ELR (cell line): ENCODE measurements around the gene LRRC18.

Experiments
- DNase-seq: peaks from one replicate; pipeline ENCODE4 v3.0.0-alpha.2; 2015; ENCODE audit warnings: low read depth

LRRC18 gene

GRCh38 chr10:48939790-48940325, at the start of gene LRRC18:
TSS of gene LRRC18 (minus strand) at chr10:48939840. CDS start at chr10:48914155, 25,685 bp downstream.
- DNase-seq: no peak

DNA sequence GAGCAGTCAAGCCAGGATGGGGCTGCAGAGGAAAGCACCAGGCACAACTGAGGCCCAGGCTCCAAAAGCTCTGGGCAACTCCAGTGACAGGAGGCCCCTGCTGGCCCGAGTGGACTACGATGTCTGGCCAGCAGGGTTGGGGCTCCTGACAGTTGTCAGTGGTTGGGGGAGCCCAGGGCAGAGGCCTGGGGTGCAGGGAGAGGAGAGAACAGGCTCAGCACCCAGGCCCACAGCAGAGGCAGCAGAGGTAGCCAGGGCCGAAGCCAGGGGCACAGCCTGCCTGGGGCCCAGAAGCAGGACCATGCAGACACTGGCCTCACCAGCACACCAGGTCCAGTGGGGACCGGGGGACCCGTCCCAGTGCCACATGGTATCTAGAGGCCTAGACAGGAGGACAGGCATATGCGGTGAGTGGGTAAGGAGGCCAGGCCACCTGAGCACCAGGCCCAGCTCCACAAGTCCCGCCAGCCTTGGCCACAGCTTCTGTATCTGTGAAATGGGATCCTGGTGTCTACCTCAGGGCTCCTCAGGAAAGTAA, 46.0 kb upstream of the LRRC18 start:
- no peak for DNase-seq

GRCh38 chr10:48983648-48984351, 44.2 kb upstream of the LRRC18 start:
- DNase-seq: no peak

- DNase-seq: no peak
These were observed 42.9 kb upstream of the LRRC18 start for GRCh38 chr10:48982584-48982983.

DNA sequence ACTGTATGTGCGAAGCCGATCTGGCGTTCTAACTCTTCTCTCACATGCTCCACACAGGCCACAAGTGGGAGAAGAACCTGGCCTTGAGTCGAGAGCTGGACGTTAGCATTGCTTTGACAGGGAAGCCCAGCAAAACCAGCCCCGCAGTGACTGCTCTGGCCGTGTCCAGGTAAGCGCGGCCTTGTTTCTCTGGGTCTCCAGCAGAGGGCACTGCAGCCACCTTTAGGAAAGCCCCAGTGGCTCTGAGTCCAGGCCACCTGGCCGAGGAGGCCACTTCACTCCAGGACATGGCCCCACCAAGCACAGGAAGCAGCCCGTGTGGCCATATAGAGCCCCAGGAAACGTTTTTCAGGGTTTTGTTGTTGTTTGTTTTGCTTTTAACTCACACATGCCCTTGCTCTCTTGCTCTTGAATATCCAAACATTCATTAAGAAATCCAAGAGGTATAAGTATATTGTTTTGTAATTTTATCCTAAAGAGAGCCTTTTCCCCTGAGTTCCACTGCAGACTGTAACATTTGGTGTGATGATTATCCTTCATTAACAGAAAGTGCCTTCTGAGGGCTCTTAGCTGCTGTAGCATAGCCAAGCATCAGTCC, 41.8 kb upstream of the LRRC18 start:
- DNase-seq: peak; percentile 64

DNA sequence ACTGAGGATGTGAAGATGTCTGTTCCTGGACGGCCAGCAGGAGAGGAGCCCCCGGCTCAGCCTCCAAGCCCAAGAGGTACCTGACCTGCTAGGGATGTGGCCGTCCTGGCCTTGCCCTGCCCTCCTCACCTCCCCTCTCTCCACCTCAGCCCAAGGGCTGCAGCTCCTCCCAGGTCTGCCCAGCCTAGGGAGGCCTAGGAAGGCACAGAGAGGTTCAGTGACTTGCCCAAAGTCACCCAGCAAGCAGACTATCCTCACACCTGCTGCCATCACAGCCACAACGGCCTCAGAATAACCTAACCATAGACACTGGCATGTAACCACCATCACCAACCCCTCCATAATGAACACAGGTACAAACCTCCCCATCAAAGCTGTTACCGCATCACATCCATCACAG, 38.7 kb upstream of the LRRC18 start:
- DNase-seq: no peak

- peak; percentile 34 for DNase-seq
These were observed 36.6 kb upstream of the LRRC18 start for GRCh38 chr10:48976196-48976595.

GRCh38 chr10:48974510-48975156, 35.0 kb upstream of the LRRC18 start:
- DNase-seq: no peak

DNA sequence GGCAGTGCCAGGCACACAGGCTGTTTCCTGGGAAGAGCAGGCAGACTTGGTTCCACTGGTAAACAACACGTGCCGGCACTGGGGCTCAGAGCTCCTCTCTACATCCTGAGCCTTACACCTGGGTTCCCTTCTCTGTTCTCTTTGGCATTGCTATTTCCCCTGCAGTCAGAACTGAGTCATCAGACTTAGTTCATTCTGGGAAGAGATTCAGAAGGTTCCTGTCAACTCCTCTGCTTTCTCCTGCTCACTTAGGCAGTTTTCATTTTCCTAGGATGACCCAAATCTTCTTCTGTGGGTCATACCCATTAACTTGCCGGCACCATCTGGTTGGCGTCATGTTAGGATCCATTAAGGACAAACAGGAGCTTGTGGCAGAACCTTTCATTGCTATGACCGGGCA, 33.4 kb upstream of the LRRC18 start:
- DNase-seq: peak; percentile 4

GRCh38 chr10:48970654-48971053, 31.0 kb upstream of the LRRC18 start:
- DNase-seq: no peak

- DNase-seq: no peak
These were observed 30.4 kb upstream of the LRRC18 start for GRCh38 chr10:48970046-48970445.

DNA sequence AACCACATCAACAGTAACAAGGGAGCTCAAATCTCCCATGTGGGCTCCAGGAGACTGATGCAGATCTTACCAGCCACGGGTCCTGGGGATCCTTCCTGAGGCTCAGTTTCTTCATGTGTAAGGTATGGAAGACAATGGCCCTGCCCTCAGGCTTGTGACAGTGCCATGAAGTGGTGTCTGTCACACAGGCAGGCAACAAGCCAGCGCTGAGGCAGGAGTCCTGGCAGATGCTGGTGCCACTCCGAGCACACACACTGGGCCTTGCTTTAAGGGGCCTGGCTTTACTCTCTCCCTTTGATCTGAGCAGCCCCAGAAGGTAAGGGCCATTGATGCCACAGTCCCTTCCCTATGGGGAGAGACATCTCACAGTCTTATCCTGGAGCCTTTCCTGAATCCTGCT, 28.4 kb upstream of the LRRC18 start:
- no peak for DNase-seq

- no peak for DNase-seq
These were observed 25.8 kb upstream of the LRRC18 start for GRCh38 chr10:48965460-48965859.

DNA sequence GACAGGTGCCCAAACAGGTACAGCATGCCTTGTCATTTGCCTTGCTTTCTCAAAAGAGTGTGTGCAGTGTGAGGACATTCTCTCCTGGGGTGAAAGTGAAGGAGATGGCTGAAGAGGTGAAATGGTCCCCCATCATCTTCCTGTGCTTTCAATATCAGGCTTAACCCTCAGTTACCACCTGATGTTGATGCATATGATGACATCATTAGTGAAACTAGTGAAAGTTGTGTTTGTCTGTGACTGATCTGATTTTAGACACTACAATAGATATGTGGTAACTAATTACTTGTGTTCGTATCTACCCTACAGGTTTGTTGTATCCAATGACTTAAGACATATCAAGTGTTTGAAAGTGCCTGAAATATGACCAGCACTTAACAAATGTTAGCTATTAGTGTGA, 24.4 kb upstream of the LRRC18 start:
- DNase-seq: no peak

DNA sequence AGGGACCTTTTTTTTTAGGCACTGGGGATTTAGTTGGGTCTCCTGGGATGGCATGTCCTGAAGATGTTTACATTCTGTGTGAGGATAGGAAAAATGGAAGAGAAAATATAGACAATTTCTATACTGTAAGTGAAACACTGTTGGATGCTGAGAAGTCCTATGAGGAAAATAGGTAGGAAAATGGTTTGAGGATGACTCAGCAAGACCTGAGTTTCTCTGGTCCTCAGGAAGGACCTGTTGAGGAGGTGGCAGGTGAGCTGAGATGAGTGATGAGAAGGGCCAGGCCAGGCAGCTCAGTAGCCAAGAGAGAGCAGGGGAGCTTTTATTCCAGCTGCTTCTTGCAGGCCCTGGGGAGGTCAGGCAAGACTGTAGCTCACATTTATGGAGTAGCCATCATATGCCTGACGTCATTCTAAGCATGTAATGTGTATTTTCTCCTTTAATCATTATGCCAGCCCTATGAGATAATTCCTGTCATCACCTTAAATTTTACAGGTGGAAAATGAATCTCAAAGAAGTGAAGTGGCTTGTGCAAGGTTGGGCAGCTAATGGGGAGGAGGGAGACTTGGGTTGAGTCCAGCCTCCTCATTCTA, 19.1 kb upstream of the LRRC18 start:
- no peak for DNase-seq

GRCh38 chr10:48957361-48958151, 17.9 kb upstream of the LRRC18 start:
- no peak for DNase-seq

- DNase-seq: no peak
These were observed 12.1 kb upstream of the LRRC18 start for GRCh38 chr10:48951707-48952106.

GRCh38 chr10:48948470-48949037, 8.9 kb upstream of the LRRC18 start:
- no peak for DNase-seq

- no peak for DNase-seq
These were observed 8.2 kb upstream of the LRRC18 start for GRCh38 chr10:48947690-48948469.

- peak; percentile 2 for DNase-seq
These were observed 7.4 kb upstream of the LRRC18 start for GRCh38 chr10:48946891-48947500.
